CD4-positive, alpha-beta T cell treated with Interleukin-15 for 4 hours (primary cell): ENCODE data around the gene ADAP1.
"Not testable (repeated sequence)": the region's sequence is repeated elsewhere in the genome, so short reads cannot be mapped to it uniquely, and the experiment has no call there.

ENCODE experiments used
- DNase-seq: peaks from one replicate; pipeline ENCODE4 v3.0.0-alpha.2; 2020; ENCODE audit warnings: low spot score

Gene ADAP1

DNA sequence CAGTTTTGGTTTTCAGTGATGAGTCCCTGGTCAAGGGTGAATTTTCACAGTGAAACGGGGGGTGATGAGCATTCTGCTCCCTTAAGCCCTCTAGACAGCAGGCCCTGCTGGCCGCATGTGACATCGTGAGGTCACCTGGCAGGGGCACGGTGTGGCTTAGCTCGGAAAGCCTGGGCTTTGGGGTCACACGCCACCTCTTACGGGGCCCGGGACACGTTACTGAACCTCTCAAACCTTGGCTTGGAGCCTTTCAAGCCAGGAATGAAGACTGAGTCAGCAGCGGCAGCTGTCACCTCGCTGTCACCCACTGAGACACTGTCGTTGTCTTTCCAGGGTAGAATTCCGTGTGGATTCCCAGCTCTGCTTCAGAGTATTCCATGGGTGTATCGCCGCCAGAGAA is 74.0 kb downstream of the ADAP1 start:
- DNase-seq, result no peak

GRCh38 chr7:879706-880105 is 74.8 kb downstream of the ADAP1 start:
- no peak for DNase-seq

DNA sequence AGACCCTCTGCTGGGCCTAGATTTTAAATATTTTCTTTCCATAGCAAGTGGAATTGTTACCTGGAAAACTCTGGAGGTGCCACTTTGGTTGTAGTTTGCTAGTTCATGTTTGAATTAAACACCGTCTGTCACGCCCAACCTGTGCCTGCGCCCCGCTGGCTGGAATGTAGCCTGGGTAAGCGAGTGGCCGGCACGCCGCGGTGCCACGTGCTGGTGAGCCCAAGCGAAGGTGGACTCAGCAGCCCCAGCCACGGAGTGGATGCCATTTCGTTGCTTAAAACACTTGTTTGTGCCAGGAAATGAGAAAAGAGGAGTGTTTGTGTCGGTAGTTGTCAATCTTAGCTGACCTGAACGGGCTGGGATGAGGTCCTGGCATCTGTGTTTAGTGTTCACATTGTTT is 75.4 kb downstream of the ADAP1 start:
- DNase-seq, result no peak

DNA sequence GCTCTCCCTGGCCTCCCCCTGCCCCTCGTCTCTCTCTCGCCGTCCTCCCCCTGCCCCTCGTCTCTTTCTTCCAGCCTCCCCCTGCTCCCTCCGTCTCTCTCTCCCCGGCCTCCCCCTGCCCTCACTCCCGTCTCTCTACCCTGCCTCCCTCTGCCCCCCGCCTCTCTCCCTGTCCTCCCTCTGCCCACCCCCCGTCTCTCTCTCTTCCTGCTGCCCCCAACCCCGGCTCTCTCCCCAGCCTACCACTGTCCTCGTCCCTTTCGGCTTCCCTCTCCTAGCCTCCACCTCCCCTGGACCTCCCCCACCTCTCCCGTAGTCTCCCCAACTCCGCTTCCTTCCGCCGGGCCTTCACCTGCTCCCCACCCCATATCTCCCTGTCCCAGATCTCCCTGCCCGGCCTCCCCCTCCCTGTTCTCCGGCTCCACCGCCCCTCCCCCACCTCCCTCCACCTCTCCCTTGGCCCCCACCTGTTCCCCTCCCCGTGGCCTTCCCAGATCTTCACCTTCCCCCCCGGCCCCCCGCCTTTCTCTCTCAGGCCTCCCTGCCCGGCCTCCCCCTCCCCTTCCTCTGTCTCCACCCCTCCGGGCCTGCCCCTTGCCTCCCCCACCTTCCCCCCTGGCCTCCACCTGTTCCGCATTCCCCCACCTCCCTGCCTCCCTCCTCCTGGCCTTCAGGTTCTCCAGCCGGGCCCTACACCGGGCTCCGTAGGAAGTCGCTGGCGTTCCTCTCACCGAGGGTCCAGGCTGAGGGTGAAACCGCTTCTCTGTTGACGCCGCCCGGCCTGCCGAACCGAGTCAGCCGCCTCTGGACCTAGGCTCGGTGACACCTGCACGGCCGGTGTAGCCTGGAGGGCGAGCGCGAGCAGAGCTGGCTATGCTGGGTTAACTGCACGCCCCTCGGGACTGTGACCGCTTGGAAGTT is 76.9 kb downstream of the ADAP1 start:
- no peak for DNase-seq

- DNase-seq, result no peak
Measured at GRCh38 chr7:876972-877311, 77.5 kb downstream of the ADAP1 start.

DNA sequence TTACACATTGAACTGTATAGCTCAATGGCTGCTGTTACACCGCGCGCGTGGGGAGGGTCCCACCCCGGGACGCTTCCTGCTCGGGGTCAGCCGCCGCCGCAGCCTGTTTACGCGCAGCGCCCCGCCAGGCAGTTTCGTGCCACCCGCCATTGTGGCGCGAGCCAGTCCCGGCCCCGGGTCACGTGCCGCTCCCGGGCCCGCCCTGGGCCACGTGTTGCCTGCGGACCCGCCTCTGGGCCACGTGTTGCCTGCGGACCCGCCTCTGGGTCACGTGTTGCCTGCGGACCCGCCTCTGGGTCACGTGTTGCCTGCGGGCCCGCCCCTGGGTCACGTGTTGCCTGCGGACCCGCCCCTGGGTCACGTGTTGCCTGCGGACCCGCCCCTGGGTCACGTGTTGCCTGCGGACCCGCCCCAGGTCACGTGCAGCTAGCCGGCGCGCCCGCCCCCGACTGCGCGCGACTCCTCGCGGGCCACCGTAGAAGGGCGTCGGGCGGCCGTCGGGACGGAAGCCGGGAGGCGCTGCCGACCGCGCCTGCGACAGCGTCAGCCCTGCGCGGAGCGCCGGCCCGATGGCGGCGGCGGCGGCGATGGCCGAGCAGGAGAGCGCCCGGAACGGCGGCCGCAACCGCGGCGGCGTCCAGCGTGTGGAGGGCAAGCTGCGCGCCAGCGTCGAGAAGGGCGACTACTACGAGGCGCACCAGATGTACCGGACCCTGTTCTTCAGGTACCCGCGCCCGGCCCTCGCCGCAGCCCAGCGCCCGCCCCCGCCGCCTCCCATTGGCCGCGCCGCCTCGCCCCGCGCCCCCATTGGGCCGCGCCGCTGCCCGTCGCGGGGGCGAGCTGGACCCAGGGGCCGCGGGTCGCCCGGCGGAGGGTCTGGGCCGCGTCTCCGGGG is 78.2 kb downstream of the ADAP1 start, which contains the start of gene GET4:
Gene GET4 (plus strand): TSS at position 478 of the 895 bp plus-strand sequence. CDS start 92 bp downstream, at position 570.
- peak; percentile 99 for DNase-seq

DNA sequence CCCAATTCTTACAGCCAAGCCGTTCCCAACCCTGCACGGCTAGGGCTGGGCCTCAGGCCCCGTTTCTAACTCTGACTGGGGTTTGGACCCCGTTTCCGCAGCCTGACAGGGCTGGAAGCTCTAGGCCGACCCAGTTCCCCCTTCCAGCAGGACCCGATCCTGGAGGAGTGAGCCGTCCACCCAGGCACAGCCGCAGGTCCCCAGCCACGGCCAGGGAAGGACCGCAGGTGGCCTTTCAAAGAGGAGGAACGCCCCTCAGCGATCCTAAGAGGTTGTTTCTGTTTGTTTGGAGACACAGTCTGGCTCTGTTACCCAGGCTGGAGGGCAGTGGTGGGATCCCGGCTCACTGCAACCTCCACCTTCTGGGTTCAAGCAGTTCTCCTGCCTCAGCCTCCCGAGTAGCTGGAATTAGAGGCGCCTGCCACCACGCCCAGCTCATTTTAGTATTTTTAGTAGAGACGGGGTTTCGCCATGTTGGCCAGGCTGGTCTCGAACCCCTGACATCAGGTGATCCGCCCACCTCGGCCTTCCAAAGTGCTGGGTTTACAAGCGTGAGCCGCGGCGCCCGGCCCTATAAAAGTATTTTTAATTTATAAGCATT is 78.9 kb downstream of the ADAP1 start:
- DNase-seq, result no peak

DNA sequence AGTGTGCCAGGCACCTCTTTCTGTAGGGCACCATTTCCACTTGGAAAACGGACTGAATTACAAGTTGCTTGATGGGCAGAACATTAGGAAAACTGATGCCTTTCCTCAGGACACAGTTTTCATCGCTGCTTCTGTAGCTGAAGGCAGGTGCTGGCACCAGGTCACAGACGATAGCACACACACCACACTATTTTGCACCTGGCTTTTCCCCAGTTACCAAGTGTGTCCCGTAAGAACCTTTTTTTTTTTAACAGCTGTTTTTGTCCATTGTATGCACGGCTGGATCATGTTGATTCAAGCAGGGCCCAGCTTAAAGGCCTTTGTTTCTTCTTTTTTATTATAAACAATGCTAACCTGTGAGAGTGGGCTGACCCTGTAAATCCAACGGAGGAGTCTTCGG is 79.4 kb downstream of the ADAP1 start:
- no peak for DNase-seq

- no peak for DNase-seq
Measured at GRCh38 chr7:874031-874749, 80.3 kb downstream of the ADAP1 start.

GRCh38 chr7:873367-874002 is 81.0 kb downstream of the ADAP1 start:
- DNase-seq, result peak; percentile 75

DNA sequence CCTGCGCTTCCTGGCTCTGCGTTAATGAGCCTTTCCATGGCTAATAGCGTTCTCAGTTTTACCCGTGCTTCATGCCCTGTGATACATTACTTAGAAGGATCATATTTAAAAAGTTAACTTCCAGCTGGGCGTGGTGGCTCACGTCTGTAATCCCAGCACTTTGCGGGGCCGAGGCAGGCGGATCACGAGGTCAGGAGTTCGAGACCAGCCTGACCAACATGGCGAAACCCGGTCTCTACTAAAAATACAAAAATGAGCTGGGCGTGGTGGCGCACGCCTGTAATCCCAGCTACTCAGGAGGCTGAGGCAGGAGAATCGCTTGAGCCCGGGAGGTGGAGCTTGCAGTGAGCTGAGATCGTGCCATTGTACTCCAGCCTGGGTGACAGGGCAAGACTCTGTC is 81.8 kb downstream of the ADAP1 start:
- DNase-seq, result not testable (repeated sequence)

- DNase-seq, result no peak
Measured at GRCh38 chr7:871900-872537, 82.5 kb downstream of the ADAP1 start.

GRCh38 chr7:869348-869747 is 85.1 kb downstream of the ADAP1 start:
- DNase-seq, result no peak

DNA sequence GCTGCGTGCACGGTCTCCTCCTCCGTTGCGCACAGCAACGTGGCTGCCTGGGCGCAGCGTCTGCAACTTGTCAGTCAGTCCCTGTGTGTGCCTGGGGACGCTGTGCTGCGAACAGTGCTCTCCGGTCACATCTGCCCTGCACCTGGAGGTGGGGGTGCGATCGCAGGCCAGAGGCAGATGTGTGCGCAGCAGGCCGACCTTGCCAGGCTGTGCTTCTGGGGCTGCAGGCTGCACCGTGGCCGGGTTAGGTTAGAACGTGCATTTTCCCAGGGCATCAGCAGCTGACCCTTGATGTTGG is 86.3 kb downstream of the ADAP1 start:
- DNase-seq, result no peak

- no peak for DNase-seq
Measured at GRCh38 chr7:867406-868188, 86.9 kb downstream of the ADAP1 start.

DNA sequence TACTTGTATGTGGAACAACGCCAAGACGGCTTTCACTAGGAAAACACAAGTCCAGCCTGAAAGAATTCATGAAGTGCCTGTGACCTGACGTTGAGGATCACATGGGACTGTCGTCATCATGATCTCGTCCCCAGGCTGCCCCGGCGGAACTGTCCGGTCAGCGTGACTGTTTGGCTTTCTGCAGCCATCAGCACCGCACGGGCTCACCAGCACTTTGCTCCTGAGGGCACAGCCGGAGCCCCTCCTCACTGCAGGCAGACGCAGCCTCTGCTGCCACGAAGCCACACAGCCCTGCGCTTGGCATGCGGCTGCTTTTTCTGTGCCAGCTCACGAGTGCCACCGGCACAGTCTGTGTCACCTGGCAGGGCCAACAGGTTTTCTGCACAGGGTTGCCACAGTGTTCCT is 87.5 kb downstream of the ADAP1 start:
- no peak for DNase-seq

DNA sequence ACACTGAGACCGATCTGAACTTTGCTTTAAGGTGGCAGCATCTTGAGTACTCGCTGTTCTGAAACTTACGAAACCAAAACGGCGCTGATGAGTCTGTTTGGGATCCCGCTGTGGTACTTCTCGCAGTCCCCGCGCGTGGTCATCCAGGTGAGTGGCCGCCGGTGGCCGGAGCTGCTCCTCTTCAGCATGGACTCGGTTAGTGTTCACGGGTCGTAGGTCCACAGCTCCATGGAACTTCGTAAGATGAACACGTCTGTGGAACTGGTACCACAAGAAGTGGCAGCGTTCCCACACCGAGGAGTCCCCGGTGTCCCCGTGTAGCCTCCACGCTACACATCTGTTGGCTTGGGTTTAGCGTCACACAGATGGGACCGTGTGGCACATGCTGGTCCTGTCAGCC is 88.6 kb downstream of the ADAP1 start:
- no peak for DNase-seq

DNA sequence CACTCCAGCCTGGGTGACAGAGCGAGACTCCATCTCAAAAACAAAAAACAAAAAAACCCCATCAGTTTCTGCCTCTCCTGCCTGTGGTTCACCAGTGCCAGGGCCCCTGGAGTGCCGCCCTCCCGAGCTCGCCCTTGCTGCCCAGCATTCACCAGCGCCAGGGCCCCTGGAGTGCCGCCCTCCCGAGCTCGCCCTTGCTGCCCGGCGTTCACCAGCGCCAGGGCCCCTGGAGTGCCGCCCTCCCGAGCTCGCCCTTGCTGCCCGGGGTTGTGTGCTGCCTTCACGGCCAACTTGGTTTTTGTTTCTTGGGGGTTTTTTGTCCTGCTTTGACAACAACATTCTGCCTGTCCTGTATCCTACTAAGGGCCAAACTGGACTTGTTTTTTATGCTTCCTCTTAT is 91.4 kb downstream of the ADAP1 start:
- DNase-seq, result no peak

GRCh38 chr7:862157-862556 is 92.3 kb downstream of the ADAP1 start:
- no peak for DNase-seq

GRCh38 chr7:861222-861621 is 93.3 kb downstream of the ADAP1 start:
- DNase-seq, result no peak
